Posterior vena cava (tissue), 2 donors: ENCODE results near the gene CCDC88A. TPM values are rescaled to one million over a fixed set of nuclear protein-coding genes. Genes with fewer than 3 reads are reported as not detected.

ENCODE experiments used
- DNase-seq: peaks from one replicate; pipeline ENCODE4 v3.0.0-alpha.2; 2020; ENCODE audit warnings: low spot score
- intact Hi-C, 2 donors: fragments of 100-400 bp; cut with DNase I; formaldehyde crosslinking; loops; one replicate each; pipeline versions ENCODE4 v1.14.1 to v1.14.2; 2022 to 2023
- total RNA-seq, 2 donors: library from RNA; stranded (reverse); fragmentation: NEBNext Ultra II Directional; extraction: Animal tissue kit (Norgen Biotek cat#: 25700); gene quantifications; one replicate each; pipeline ENCODE4 v1.2.1, GENCODE V29; 2021
- donor health status: DM: yes; HTN: yes; CAD: no.
- donor health status: DM: yes; HTN: yes; CAD: no.

The CCDC88A gene
- total RNA-seq, 2 donors from 2014 or later = 63.4 to 77.1 TPM

- intact Hi-C loops = loop anchor here in 1 of 2 donors (10.0 kb wide), 1 partner anchor 161 kb away; the partner anchor contains the start of gene MTIF2
Observed at GRCh38 chr2:55425431-55425831, 5.8 kb upstream of the CCDC88A start.

GRCh38 chr2:55422876-55423665 is 3.4 kb upstream of the CCDC88A start:
- intact Hi-C loops = loop anchor here in 1 of 2 donors (10.0 kb wide), 1 partner anchor 158 kb away; the partner anchor contains the start of gene MTIF2

More at GRCh38 chr2:55425431-55425831, 5.8 kb upstream of the CCDC88A start:
- DNase-seq = no peak

GRCh38 chr2:55421326-55421725 is 1.7 kb upstream of the CCDC88A start:
- intact Hi-C loops = loop anchor here in 1 of 2 donors (10.0 kb wide), 1 partner anchor 157 kb away; the partner anchor contains the start of gene MTIF2
- no peak for DNase-seq

More at GRCh38 chr2:55422876-55423665, 3.4 kb upstream of the CCDC88A start:
- DNase-seq = no peak

- intact Hi-C loops = loop anchor here in 1 of 2 donors (10.0 kb wide), 1 partner anchor 156 kb away; the partner anchor contains the start of gene MTIF2
- no peak for DNase-seq
Observed at GRCh38 chr2:55420871-55421270, 1.2 kb upstream of the CCDC88A start.

GRCh38 chr2:55420439-55420725 is 726 bp upstream of the CCDC88A start:
- no peak for DNase-seq
- intact Hi-C loops = loop anchor here in 1 of 2 donors (10.0 kb wide), 1 partner anchor 156 kb away; the partner anchor contains the start of gene MTIF2

GRCh38 chr2:55419233-55419678 is 400 bp downstream of the CCDC88A start:
- intact Hi-C loops = no loop called here
- no peak for DNase-seq

GRCh38 chr2:55418512-55419232 is 984 bp downstream of the CCDC88A start:
- DNase-seq = no peak
- intact Hi-C loops = no loop called here

GRCh38 chr2:55418072-55418471 is 1.6 kb downstream of the CCDC88A start:
- DNase-seq = no peak
- intact Hi-C loops = no loop called here

- DNase-seq = no peak
- intact Hi-C loops = no loop called here
Observed at GRCh38 chr2:55416786-55417568, 2.7 kb downstream of the CCDC88A start.

- no peak for DNase-seq
- intact Hi-C loops = no loop called here
Observed at GRCh38 chr2:55415300-55415699, 4.4 kb downstream of the CCDC88A start.

- DNase-seq = no peak
- intact Hi-C loops = no loop called here
Observed at GRCh38 chr2:55408918-55409868, 10.5 kb downstream of the CCDC88A start.

- intact Hi-C loops = no loop called here
- no peak for DNase-seq
Observed at GRCh38 chr2:55408098-55408882, 11.4 kb downstream of the CCDC88A start.

- intact Hi-C loops = no loop called here
- DNase-seq = no peak
Observed at GRCh38 chr2:55405116-55405515, 14.5 kb downstream of the CCDC88A start.

- intact Hi-C loops = loop anchor here in 1 of 2 donors (5.0 kb wide), 1 partner anchor 846 kb away; no protein-coding TSS in a partner anchor
Observed at GRCh38 chr2:55403256-55403998, 16.2 kb downstream of the CCDC88A start.

GRCh38 chr2:55401124-55401523 is 18.5 kb downstream of the CCDC88A start:
- DNase-seq = no peak
- intact Hi-C loops = loop anchor here in 1 of 2 donors (5.0 kb wide), 1 partner anchor 844 kb away; no protein-coding TSS in a partner anchor

More at GRCh38 chr2:55403256-55403998, 16.2 kb downstream of the CCDC88A start:
- no peak for DNase-seq

GRCh38 chr2:55400332-55400731 is 19.3 kb downstream of the CCDC88A start:
- DNase-seq = no peak
- intact Hi-C loops = loop anchor here in 1 of 2 donors (5.0 kb wide), 1 partner anchor 843 kb away; no protein-coding TSS in a partner anchor
